OCI-LY1 (cell line): ENCODE measurements around the gene TRABD2B.

Source experiments
- H2AFZ ChIP-seq: fragments of 200-600 bp; sonication (generic), shearing (Covaris generic); 2 replicates; pipeline ENCODE4 v1.6.0; 2014; ENCODE audit warnings: antibody characterized with exemption, mild to moderate bottlenecking, low read length
- H3F3A ChIP-seq: fragments of 200-600 bp; sonication (generic), shearing (Covaris generic); 2 replicates; pipeline ENCODE4 v1.6.0; 2014; ENCODE audit warnings: mild to moderate bottlenecking, antibody characterized with exemption, low read length, moderate library complexity; ENCODE audit not compliant: insufficient read depth
- H3K27ac ChIP-seq: fragments of 200-600 bp; sonication (generic); 2 replicates; pipeline ENCODE4 v1.5.1; 2014; ENCODE audit warnings: low read length, mixed run types, mild to moderate bottlenecking, low read depth; ENCODE audit not compliant: poor library complexity, severe bottlenecking
- H3K27me3 ChIP-seq: fragments of 200-600 bp; sonication (generic); 2 replicates; pipeline ENCODE4 v1.6.0; 2014; ENCODE audit warnings: antibody characterized with exemption, mild to moderate bottlenecking, low read length, moderate library complexity; ENCODE audit not compliant: insufficient read depth
- H3K36me3 ChIP-seq: fragments of 200-600 bp; sonication (generic); 2 replicates; pipeline ENCODE4 v1.6.1; 2014; ENCODE audit warnings: mild to moderate bottlenecking, antibody characterized with exemption, low read length, moderate library complexity, mixed read lengths; ENCODE audit not compliant: insufficient read depth
- H3K4me1 ChIP-seq: fragments of 200-600 bp; sonication (generic); 2 replicates; pipeline ENCODE4 v1.5.1; 2014; ENCODE audit warnings: mild to moderate bottlenecking, low read length, moderate library complexity; ENCODE audit not compliant: insufficient read depth, severe bottlenecking
- H3K4me2 ChIP-seq: fragments of 200-600 bp; sonication (generic), shearing (Covaris generic); 2 replicates; pipeline ENCODE4 v1.6.1; 2014; ENCODE audit warnings: low read length
- H3K4me3 ChIP-seq: fragments of 200-600 bp; sonication (generic); 2 replicates; pipeline ENCODE4 v1.5.1; 2014; ENCODE audit warnings: low read length, low read depth, mild to moderate bottlenecking, mixed read lengths; ENCODE audit not compliant: poor library complexity, severe bottlenecking
- H3K79me2 ChIP-seq: fragments of 200-600 bp; shearing (Covaris generic); 2 replicates; pipeline ENCODE4 v1.6.1; 2016; ENCODE audit warnings: mixed run types, low read length, mixed read lengths; ENCODE audit not compliant: insufficient read depth
- H3K9ac ChIP-seq: fragments of 200-600 bp; sonication (generic), shearing (Covaris generic); 2 replicates; pipeline ENCODE4 v1.6.1; 2014; ENCODE audit warnings: mild to moderate bottlenecking, low read length, mixed read lengths
- H3K9me2 ChIP-seq: fragments of 200-600 bp; sonication (generic), shearing (Covaris generic); 2 replicates; pipeline ENCODE4 v1.6.1; 2014; ENCODE audit warnings: low read depth, mild to moderate bottlenecking, low read length, mixed read lengths
- H3K9me3 ChIP-seq: fragments of 200-600 bp; shearing (Covaris generic); 2 replicates; pipeline ENCODE4 v1.6.1; 2014; ENCODE audit warnings: low read length, mixed read lengths
- H4K20me1 ChIP-seq: fragments of 200-600 bp; sonication (generic), shearing (Covaris generic); 2 replicates; pipeline ENCODE4 v1.6.0; 2016; ENCODE audit warnings: mild to moderate bottlenecking, low read length; ENCODE audit not compliant: insufficient read depth
- EZH2 ChIP-seq: fragments of 200-600 bp; sonication (generic), shearing (Covaris generic); IDR thresholded peaks from 2 replicates; pipeline ENCODE4 v1.8.0; 2017; ENCODE audit warnings: borderline replicate concordance, mixed run types, mild to moderate bottlenecking, antibody characterized with exemption, low read length, moderate library complexity, mixed read lengths
- TF ChIP-seq, protein P1 (sequence below): fragments of 200-600 bp; sonication (generic), shearing (Covaris generic); IDR thresholded peaks from 2 replicates; pipeline ENCODE4 v1.5.1; 2017; ENCODE audit warnings: mild to moderate bottlenecking, antibody characterized with exemption, low read length, moderate library complexity, mixed read lengths

The TRABD2B gene

DNA sequence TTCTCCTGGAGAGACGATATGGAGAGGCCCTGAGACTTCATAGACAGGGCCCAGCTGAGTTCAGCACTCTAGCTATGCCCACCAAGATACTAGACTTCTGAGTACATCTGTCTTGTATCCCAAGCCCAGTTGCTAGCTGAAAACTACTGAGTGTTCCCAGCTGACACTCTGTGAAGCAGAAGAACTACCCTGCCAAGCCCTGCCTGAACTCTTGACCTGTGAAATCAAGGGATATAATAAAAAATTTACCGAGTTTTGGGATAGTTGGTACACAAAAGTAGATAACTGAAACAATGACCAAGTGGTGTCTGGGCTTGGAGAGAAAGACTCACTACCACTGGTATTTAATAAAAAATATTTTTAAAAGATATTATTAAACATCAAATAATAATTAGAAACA lies 267.5 kb downstream of the TRABD2B start:
- Histone ChIP-seq H3K36me3 (no peaks in the 10 kb centered on the region), H3K79me2 (no peaks in the 10 kb centered on the region), H3K27ac (no peak overlapping the region), H3K27me3 (no peaks in the 10 kb centered on the region), H3K9me2 (no peaks in the 10 kb centered on the region), H3K9me3 (no peaks in the 10 kb centered on the region), H4K20me1 (no peaks in the 10 kb centered on the region), H3K4me2 (no peak overlapping the region), H3K4me1 (no peaks in the 10 kb centered on the region), H2AFZ (no peak overlapping the region), H3K4me3 (no peak overlapping the region), H3K9ac (no peak overlapping the region), H3F3A (no peaks in the 10 kb centered on the region)
- TF ChIP-seq EZH2: no peak
- TF ChIP-seq, protein P1, sequence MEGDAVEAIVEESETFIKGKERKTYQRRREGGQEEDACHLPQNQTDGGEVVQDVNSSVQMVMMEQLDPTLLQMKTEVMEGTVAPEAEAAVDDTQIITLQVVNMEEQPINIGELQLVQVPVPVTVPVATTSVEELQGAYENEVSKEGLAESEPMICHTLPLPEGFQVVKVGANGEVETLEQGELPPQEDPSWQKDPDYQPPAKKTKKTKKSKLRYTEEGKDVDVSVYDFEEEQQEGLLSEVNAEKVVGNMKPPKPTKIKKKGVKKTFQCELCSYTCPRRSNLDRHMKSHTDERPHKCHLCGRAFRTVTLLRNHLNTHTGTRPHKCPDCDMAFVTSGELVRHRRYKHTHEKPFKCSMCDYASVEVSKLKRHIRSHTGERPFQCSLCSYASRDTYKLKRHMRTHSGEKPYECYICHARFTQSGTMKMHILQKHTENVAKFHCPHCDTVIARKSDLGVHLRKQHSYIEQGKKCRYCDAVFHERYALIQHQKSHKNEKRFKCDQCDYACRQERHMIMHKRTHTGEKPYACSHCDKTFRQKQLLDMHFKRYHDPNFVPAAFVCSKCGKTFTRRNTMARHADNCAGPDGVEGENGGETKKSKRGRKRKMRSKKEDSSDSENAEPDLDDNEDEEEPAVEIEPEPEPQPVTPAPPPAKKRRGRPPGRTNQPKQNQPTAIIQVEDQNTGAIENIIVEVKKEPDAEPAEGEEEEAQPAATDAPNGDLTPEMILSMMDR: no peak

DNA sequence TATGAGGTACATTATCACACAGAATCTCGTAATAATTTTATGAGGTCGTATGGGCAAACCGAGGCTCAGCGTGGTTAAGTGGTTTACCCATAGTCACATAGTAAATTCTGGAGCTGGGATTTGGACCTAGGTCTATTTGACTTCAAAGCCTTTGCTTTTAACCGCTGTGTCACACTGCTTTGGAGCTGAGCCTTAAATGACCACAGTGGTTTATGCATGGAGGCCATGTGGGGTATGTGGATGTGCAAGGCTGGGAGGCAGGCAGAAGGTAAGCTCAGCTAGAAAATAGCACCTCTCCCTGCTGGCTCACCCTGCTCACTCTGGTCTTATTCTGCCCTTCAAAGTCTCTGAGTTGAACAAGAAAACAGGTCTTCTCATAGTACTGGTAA lies 269.5 kb downstream of the TRABD2B start:
- Histone ChIP-seq H3F3A (no peaks in the 10 kb centered on the region), H3K27ac (no peak overlapping the region), H3K9ac (no peak overlapping the region), H3K4me3 (no peak overlapping the region), H3K79me2 (no peaks in the 10 kb centered on the region), H3K4me2 (no peak overlapping the region), H3K9me3 (no peaks in the 10 kb centered on the region), H3K4me1 (no peaks in the 10 kb centered on the region), H4K20me1 (no peaks in the 10 kb centered on the region), H2AFZ (no peak overlapping the region), H3K27me3 (peaks cover 4% of the 10 kb centered on the region; the same call in 1 of the 2 replicates), H3K9me2 (no peaks in the 10 kb centered on the region), H3K36me3 (no peaks in the 10 kb centered on the region)
- TF ChIP-seq, protein P1: no peak
- TF ChIP-seq EZH2: no peak

DNA sequence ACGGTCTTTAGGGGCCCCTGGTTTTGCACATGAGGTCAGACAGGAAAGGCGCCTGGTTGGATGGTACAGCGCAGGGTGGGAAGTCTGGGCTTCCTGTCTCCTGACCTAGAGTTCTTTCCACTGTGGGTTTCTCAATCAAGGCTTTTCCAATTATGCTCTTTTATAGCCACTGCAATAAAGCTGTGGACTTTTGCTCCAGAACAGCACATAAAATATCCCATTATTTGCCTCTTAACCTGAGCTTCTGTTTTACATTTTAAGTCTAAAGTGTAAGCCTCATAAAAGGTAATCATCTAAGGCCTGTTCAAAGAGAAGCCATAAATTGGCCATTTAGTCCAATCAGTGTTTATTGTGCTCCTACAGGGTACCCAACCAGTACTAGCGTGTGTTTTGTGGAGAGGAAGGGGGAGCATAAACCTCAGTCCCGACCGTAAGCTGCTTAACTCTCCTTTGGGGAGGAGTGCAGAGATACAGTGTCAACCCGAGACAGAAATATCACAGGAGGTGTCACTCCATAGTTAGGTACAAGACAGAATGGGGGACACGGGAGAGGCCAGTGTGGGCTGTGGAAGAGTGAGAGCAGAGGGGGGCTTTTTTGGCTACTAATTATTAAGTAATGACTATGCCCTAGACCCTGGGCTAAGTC lies 270.0 kb downstream of the TRABD2B start:
- Histone ChIP-seq H3K4me3 (no peak overlapping the region), H3K36me3 (no peaks in the 10 kb centered on the region), H3K9me3 (no peaks in the 10 kb centered on the region), H3K79me2 (no peaks in the 10 kb centered on the region), H4K20me1 (no peaks in the 10 kb centered on the region), H2AFZ (no peak overlapping the region), H3K27me3 (peaks cover 4% of the 10 kb centered on the region; the same call in 1 of the 2 replicates), H3F3A (no peaks in the 10 kb centered on the region), H3K27ac (no peak overlapping the region), H3K4me2 (no peak overlapping the region), H3K9ac (no peak overlapping the region), H3K4me1 (no peaks in the 10 kb centered on the region), H3K9me2 (no peaks in the 10 kb centered on the region)
- no peak for TF ChIP-seq EZH2
- TF ChIP-seq, protein P1: no peak
